Neutrophil (primary cell): ENCODE data around the gene WDR87.

ENCODE experiments used
- H3K27ac ChIP-seq: fragments of 200-600 bp; sonication (generic); 2 replicates; pipeline ENCODE4 v1.5.1; 2016; ENCODE audit warnings: mild to moderate bottlenecking, moderate library complexity
- H3K27me3 ChIP-seq: fragments of 200-600 bp; sonication (generic); 2 replicates; pipeline ENCODE4 v1.6.0; 2016; ENCODE audit warnings: mild to moderate bottlenecking
- H3K36me3 ChIP-seq: fragments of 200-600 bp; sonication (generic); 2 replicates; pipeline ENCODE4 v1.5.1; 2017
- H3K4me1 ChIP-seq, 2 experiments: fragments of 200-600 bp in 1 of 2; sonication (generic) in 1 of 2; 1 replicate in 1 of 2; 2 replicates in 1 of 2; pipeline versions ENCODE4 v1.5.1 to v1.6.1; 2013 to 2016; ENCODE audit warnings: low read depth in 1 of 2, low read length in 1 of 2, mild to moderate bottlenecking in 1 of 2, moderate library complexity in 1 of 2; ENCODE audit not compliant: control insufficient read depth in 1 of 2, insufficient read depth in 1 of 2
- H3K4me3 ChIP-seq, 2 experiments: fragments of 200-600 bp in 1 of 2; sonication (generic) in 1 of 2; 1 replicate in 1 of 2; 2 replicates in 1 of 2; pipeline ENCODE4 v1.5.1; 2013 to 2016; ENCODE audit warnings: low read depth in 1 of 2, low read length in 1 of 2, mild to moderate bottlenecking in 1 of 2, moderate library complexity in 1 of 2
- H3K9me3 ChIP-seq: fragments of 200-600 bp; sonication (generic); 2 replicates; pipeline ENCODE4 v1.5.1; 2016
- TF ChIP-seq, protein P1 (sequence below): fragments of 200-600 bp; sonication (generic); IDR thresholded peaks from 2 replicates; pipeline ENCODE4 v1.5.1; 2016; ENCODE audit warnings: antibody characterized with exemption

WDR87 gene

DNA sequence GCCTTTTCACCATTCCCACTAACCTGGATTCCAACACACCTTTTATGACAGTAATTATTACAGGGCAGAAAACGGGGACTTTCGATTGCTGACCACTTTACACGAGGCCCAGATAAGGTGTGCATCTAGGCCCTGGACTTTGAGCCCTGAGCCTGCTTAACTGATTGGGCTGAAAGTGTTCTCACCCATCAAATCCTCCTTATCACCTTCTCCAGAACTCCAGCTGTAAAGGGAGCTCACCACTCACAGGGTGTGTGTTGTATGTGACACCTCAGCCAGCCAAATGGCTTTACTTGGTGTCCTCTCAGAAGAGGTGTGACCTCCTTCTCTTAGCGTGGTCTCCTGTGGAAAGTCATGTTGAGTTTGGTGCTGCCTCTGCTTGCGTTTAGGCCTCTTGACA lies 37.1 kb upstream of the WDR87 start:
- no peaks in the 10 kb centered on the region for H3K4me1 ChIP-seq
- no peak overlapping the region for H3K27ac ChIP-seq
- TF ChIP-seq, protein P1, sequence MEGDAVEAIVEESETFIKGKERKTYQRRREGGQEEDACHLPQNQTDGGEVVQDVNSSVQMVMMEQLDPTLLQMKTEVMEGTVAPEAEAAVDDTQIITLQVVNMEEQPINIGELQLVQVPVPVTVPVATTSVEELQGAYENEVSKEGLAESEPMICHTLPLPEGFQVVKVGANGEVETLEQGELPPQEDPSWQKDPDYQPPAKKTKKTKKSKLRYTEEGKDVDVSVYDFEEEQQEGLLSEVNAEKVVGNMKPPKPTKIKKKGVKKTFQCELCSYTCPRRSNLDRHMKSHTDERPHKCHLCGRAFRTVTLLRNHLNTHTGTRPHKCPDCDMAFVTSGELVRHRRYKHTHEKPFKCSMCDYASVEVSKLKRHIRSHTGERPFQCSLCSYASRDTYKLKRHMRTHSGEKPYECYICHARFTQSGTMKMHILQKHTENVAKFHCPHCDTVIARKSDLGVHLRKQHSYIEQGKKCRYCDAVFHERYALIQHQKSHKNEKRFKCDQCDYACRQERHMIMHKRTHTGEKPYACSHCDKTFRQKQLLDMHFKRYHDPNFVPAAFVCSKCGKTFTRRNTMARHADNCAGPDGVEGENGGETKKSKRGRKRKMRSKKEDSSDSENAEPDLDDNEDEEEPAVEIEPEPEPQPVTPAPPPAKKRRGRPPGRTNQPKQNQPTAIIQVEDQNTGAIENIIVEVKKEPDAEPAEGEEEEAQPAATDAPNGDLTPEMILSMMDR = no peak
- H3K9me3 ChIP-seq = no peaks in the 10 kb centered on the region
- H3K4me3 ChIP-seq = no peak overlapping the region
- peaks cover 6% of the 10 kb centered on the region for H3K36me3 ChIP-seq
- H3K27me3 ChIP-seq = no peaks in the 10 kb centered on the region

DNA sequence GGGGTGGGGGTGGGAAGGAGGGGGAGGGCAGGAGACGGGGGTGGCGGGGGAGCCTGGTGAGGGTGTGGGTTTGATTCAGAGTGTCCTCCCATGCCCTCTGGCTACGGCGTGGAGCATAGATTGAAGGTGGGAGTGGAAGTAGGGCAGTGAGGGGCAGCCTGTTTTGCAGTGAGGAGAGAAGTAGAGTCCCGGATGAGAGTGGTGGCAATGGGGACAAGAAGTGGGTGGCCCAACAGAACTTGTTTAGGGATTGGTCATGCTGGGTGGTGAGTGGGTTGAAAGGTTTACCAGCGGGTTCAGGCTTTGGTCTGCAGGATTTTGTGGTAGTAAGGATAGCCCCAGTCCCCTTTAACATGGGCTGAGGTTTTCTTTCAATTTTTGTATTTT lies 36.1 kb upstream of the WDR87 start:
- H3K9me3 ChIP-seq = no peaks in the 10 kb centered on the region
- H3K27me3 ChIP-seq = no peaks in the 10 kb centered on the region
- TF ChIP-seq, protein P1 = no peak
- H3K36me3 ChIP-seq = peaks cover 6% of the 10 kb centered on the region
- no peak overlapping the region for H3K27ac ChIP-seq
- no peaks in the 10 kb centered on the region for H3K4me1 ChIP-seq
- H3K4me3 ChIP-seq = no peak overlapping the region

DNA sequence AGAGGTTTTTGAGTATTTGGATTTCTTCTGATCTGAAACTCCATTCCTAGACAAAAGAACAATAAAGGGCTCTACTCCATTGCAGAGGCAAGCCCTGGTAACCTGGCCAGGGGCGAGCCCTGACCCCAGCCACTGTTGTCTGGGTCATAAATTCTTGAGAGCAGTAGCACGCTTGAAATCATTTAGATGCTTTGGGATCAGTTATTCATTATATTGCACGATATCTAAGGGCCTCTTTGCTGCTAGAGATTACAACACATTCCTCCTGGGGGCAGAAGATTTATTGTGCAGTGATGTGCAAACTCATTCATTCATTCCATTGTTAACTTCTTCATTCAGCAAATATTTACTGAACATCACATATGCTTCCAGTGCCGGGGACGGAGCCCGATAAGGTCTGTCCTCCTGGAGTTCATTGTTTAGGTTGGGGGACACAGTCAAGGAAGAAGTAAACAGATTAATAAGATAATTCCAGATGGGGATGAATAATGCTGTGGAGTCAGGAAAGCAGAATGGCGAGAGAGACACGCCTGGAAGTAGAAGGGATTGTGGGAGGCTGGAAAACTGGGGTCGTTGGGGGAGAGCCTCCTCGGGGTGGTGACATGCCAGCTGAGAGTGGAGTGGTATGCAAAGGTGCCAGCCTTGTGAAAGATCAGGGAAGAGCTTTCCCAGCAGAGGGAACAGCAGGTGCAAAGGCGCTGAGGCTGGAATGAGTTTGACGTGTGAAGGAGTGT lies 35.6 kb upstream of the WDR87 start:
- Histone ChIP-seq H3K27ac (no peak overlapping the region), H3K9me3 (no peaks in the 10 kb centered on the region), H3K4me3 (no peak overlapping the region), H3K27me3 (no peaks in the 10 kb centered on the region), H3K36me3 (peaks cover 6% of the 10 kb centered on the region), H3K4me1 (no peaks in the 10 kb centered on the region)
- TF ChIP-seq, protein P1 = no peak

DNA sequence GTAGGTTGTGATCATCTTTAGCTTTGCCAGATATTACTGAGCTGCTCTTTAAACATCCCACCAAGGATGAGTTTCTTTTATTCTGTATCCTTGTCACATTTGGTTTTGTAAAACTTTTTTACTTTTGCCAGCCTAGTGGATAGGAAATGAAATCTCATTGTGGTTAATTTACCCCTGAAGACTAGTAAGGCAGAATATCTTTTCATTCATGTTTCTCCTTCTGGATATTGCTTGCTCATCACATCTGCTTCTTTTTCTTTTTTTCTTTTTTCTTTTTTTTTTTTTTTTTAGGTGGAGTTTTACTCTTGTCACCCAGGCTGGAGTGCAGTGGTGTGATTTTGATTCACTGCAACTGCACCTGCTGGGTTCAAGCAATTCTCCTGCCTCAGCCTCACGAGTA lies 32.0 kb upstream of the WDR87 start:
- no peaks in the 10 kb centered on the region for H3K9me3 ChIP-seq
- no peak overlapping the region for H3K27ac ChIP-seq
- H3K36me3 ChIP-seq = peaks cover 3% of the 10 kb centered on the region
- TF ChIP-seq, protein P1 = no peak
- H3K4me3 ChIP-seq = no peak overlapping the region
- H3K4me1 ChIP-seq = peaks cover 0 to 1% of the 10 kb centered on the region in 2 experiments
- H3K27me3 ChIP-seq = no peaks in the 10 kb centered on the region

DNA sequence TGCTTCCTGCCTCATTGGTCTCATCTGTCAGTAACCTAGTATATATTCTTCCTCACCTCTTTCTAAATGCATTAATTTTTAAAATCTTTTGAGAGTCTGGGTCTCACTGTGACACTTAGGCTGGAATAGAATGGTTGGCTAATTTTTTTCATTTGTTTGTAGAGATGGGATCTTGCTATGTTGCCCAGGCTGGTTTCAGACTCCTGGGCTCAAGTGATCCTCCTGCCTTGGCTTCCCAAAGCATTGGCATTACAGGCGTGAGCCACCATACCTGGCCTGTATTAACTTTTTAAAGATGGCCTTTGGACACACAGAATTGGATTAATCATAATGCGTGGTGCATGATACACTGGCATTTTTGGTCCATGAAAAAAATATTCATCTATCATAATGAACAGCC lies 30.5 kb upstream of the WDR87 start:
- Histone ChIP-seq H3K27me3 (no peaks in the 10 kb centered on the region), H3K9me3 (no peaks in the 10 kb centered on the region), H3K4me3 (no peak overlapping the region), H3K36me3 (no peaks in the 10 kb centered on the region), H3K4me1 (peaks cover 14 to 16% of the 10 kb centered on the region in 2 experiments), H3K27ac (no peak overlapping the region)
- TF ChIP-seq, protein P1 = no peak
